HepG2 (cell line): ENCODE data around the gene FBXL7. TPM values are rescaled to one million over a fixed set of nuclear protein-coding genes. Genes with fewer than 3 reads are reported as not detected.

Experiments
- ATAC-seq: fragments of 200-7000 bp; cut with Tn5 transposase; 3 replicates; pipeline ENCODE4 v1.9.1; 2020; ENCODE audit warnings: mild to moderate bottlenecking, moderate library complexity
- BruUV-seq: library from RNA; stranded (reverse); fragments of 400-500 nt; replicated peaks from 2 replicates; lab custom pipeline; 2021; lab: Mats Ljungman, UMichigan
- CTCF ChIA-PET: fragments of 300-600 bp; formaldehyde crosslinking; extraction: SDS; loops from one replicate; lab custom pipeline; 2021; ENCODE audit warnings: low total read pairs, inconsistent platforms, low intra/inter-chr PET ratio; lab: Yijun Ruan, JAX
- POLR2A ChIA-PET: fragments of 350-600 bp; sonication (Branson Sonifier 250); formaldehyde crosslinking; loops from one replicate; lab custom pipeline; 2020; ENCODE audit warnings: antibody characterized with exemption, inconsistent platforms; lab: Yijun Ruan, JAX
- DNase-seq: peaks from one replicate; pipeline ENCODE4 v3.0.0-alpha.2; 2015; ENCODE audit warnings: low spot score
- FAIRE-seq: peaks from 3 replicates; lab custom pipeline; 2011; peaks lifted over from hg19 to GRCh38; lab: Jason Lieb, UNC
- H2AFZ ChIP-seq: one replicate; pipeline ENCODE4 v1.6.1; 2011; ENCODE audit warnings: low read length, inconsistent platforms
- H3K27ac ChIP-seq: fragments of 300-600 bp; 3 replicates; pipeline ENCODE4 v1.8.0; 2011; ENCODE audit warnings: mixed run types, mild to moderate bottlenecking, mixed read lengths, low read length, inconsistent platforms; ENCODE audit not compliant: insufficient read depth; ENCODE audit errors: extremely low read length
- H3K27me3 ChIP-seq, 2 experiments: fragments of 200-600 bp in 1 of 2; 2 replicates in 1 of 2; 3 replicates in 1 of 2; pipeline versions ENCODE4 v1.6.0 to v1.8.0; 2011; ENCODE audit warnings: low read length in 2 of 2, mild to moderate bottlenecking in 2 of 2, moderate library complexity in 2 of 2, inconsistent platforms in 1 of 2; ENCODE audit not compliant: insufficient read depth in 2 of 2, control insufficient read depth in 1 of 2
- H3K36me3 ChIP-seq, 2 experiments: fragments of 200-600 bp in 1 of 2; replicated peaks in 1 of 2; 2 replicates in 1 of 2; 3 replicates in 1 of 2; pipeline versions ENCODE4 v1.5.1 to v1.8.0; 2011; ENCODE audit warnings: low read length in 2 of 2, inconsistent platforms in 1 of 2; ENCODE audit not compliant: insufficient read depth in 2 of 2, control insufficient read depth in 1 of 2
- H3K4me1 ChIP-seq: 2 replicates; pipeline ENCODE4 v1.5.1; 2012; ENCODE audit warnings: low read length, inconsistent platforms; ENCODE audit not compliant: insufficient read depth
- H3K4me2 ChIP-seq: 2 replicates; pipeline ENCODE4 v1.6.0; 2011; ENCODE audit warnings: low read depth, low read length, inconsistent platforms
- H3K4me3 ChIP-seq, 3 experiments: fragments of 200-600 bp in 1 of 3; sonication (generic), shearing (Covaris generic) in 1 of 3; replicated peaks in 1 of 3; 2 replicates each; pipeline ENCODE4 v1.5.1; 2011 to 2016; ENCODE audit warnings: low read length in 3 of 3, inconsistent platforms in 2 of 3, low read depth in 2 of 3, mild to moderate bottlenecking in 2 of 3, control low read depth in 1 of 3, mixed read lengths in 1 of 3; ENCODE audit not compliant: insufficient read depth in 1 of 3
- H3K79me2 ChIP-seq: one replicate; pipeline ENCODE4 v1.6.1; 2011; ENCODE audit warnings: low read length, inconsistent platforms; ENCODE audit not compliant: insufficient read depth
- H3K9ac ChIP-seq: 2 replicates; pipeline ENCODE4 v1.6.0; 2011; ENCODE audit warnings: mild to moderate bottlenecking, low read depth, low read length, inconsistent platforms; ENCODE audit not compliant: insufficient read depth
- H3K9me3 ChIP-seq: 2 replicates; pipeline ENCODE4 v1.5.1; 2012; ENCODE audit warnings: mild to moderate bottlenecking, low read length
- H4K20me1 ChIP-seq: 2 replicates; pipeline ENCODE4 v1.6.0; 2011; ENCODE audit warnings: inconsistent platforms, mild to moderate bottlenecking, low read length, moderate library complexity; ENCODE audit not compliant: insufficient read depth
- BHLHE40 ChIP-seq: IDR thresholded peaks from 2 replicates; pipeline ENCODE4 v1.6.1; 2011; ENCODE audit warnings: low read length, improper control_type of control experiment
- LCORL ChIP-seq, 2 experiments: fragments of 450-650 bp in 1 of 2; sonication (generic) in 1 of 2; formaldehyde crosslinking in 1 of 2; IDR thresholded peaks; 2 replicates each; pipeline versions ENCODE4 v1.5.0 to v1.6.1; 2017 to 2020; ENCODE audit warnings: antibody characterized with exemption in 1 of 2, missing genetic modification reagents in 1 of 2
- NR2F6 ChIP-seq, 2 experiments: IDR thresholded peaks; 2 replicates each; pipeline ENCODE4 v1.6.1; 2016; ENCODE audit warnings: antibody characterized with exemption in 1 of 2, mild to moderate bottlenecking in 1 of 2
- SMAD9 ChIP-seq: sonication (generic); formaldehyde crosslinking; IDR thresholded peaks from 2 replicates; pipeline ENCODE4 v1.5.1; 2020; ENCODE audit warnings: mild to moderate bottlenecking, missing genetic modification reagents
- ZFP41 ChIP-seq: sonication (generic); formaldehyde crosslinking; IDR thresholded peaks from 2 replicates; pipeline ENCODE4 v1.4.0; 2020; ENCODE audit warnings: mild to moderate bottlenecking, missing genetic modification reagents, borderline replicate concordance
- ZNF335 ChIP-seq: sonication (generic); formaldehyde crosslinking; IDR thresholded peaks from 2 replicates; pipeline ENCODE4 v1.4.0; 2020; ENCODE audit warnings: missing genetic modification reagents
- ZNF431 ChIP-seq: sonication (generic); formaldehyde crosslinking; IDR thresholded peaks from 2 replicates; pipeline ENCODE4 v1.9.0; 2022; ENCODE audit warnings: missing genetic modification reagents, low read depth, mild to moderate bottlenecking, borderline replicate concordance
- ZNF441 ChIP-seq: sonication (generic); formaldehyde crosslinking; IDR thresholded peaks from 2 replicates; pipeline ENCODE4 v1.7.0; 2021; ENCODE audit warnings: missing genetic modification reagents, borderline replicate concordance
- ZNF557 ChIP-seq: sonication (generic); formaldehyde crosslinking; IDR thresholded peaks from 2 replicates; pipeline ENCODE4 v1.4.0; 2020; ENCODE audit warnings: missing genetic modification reagents
- ZNF570 ChIP-seq: sonication (generic); formaldehyde crosslinking; IDR thresholded peaks from 2 replicates; pipeline ENCODE4 v1.4.0; 2020; ENCODE audit warnings: mild to moderate bottlenecking, missing genetic modification reagents, borderline replicate concordance
- WGBS: methylation state at CpG from one replicate; pipeline ENCODE4 v1.1.6; 2017; ENCODE audit warnings: low lambda C conversion rate; 5-methylcytosine and 5-hydroxymethylcytosine counted together
- in situ Hi-C: cut with HindIII; loops from 2 replicates; pipeline ENCODE4 v1.10.0; 2017; ENCODE audit warnings: low pct_unique_long_range_greater_than_20kb; ENCODE audit not compliant: extremely low pct_ligation_motif_present
- intact Hi-C: fragments of 100-400 bp; cut with micrococcal nuclease; formaldehyde crosslinking; loops from one replicate; pipeline ENCODE4 v1.10.0; 2022; ENCODE audit not compliant: unreplicated experiment
- polyA plus RNA-seq, 8 experiments: library from polyadenylated mRNA; depleted of rRNA in 3 of 8; stranded (reverse) in 7 of 8; unstranded in 1 of 8; fragments of >200 nt; fragmentation: Illumina TruSeq in 4 of 8; extraction: Trizol in 4 of 8; gene quantifications; 2 replicates each; pipeline versions ENCODE4 v1.2.1 to v1.2.3, GENCODE V29; 2011 to 2016; ENCODE audit warnings: low read depth in 4 of 8, missing spikeins in 1 of 8, mixed read lengths in 1 of 8; ENCODE audit not compliant: insufficient read depth in 1 of 8
- total RNA-seq, 5 experiments: library from RNA; depleted of rRNA; stranded (reverse); fragments of >200 nt; fragmentation: Illumina TruSeq; extraction: Trizol; gene quantifications; 2 replicates each; pipeline ENCODE4 v1.2.3, GENCODE V29; 2016; ENCODE audit warnings: low read depth in 1 of 5
- TF ChIP-seq, protein P1 (sequence below): sonication (generic); formaldehyde crosslinking; IDR thresholded peaks from 2 replicates; pipeline ENCODE4 v1.4.0; 2020; ENCODE audit warnings: missing genetic modification reagents, borderline replicate concordance
- TF ChIP-seq, protein P2 (sequence below): sonication (generic); formaldehyde crosslinking; IDR thresholded peaks from 2 replicates; pipeline ENCODE4 v1.8.1; 2023; ENCODE audit warnings: mild to moderate bottlenecking, missing genetic modification reagents
- TF ChIP-seq, protein P3 (sequence below): sonication (generic); formaldehyde crosslinking; IDR thresholded peaks from 2 replicates; pipeline ENCODE4 v1.8.0; 2022; ENCODE audit warnings: mild to moderate bottlenecking, missing genetic modification reagents; ENCODE audit not compliant: insufficient replicate concordance
- TF ChIP-seq, protein P4 (sequence below): sonication (generic); formaldehyde crosslinking; IDR thresholded peaks from 2 replicates; pipeline ENCODE4 v1.4.0; 2020; ENCODE audit warnings: missing genetic modification reagents
- TF ChIP-seq, protein P5 (sequence below): sonication (generic); formaldehyde crosslinking; IDR thresholded peaks from 2 replicates; pipeline ENCODE4 v1.4.0; 2020; ENCODE audit warnings: mild to moderate bottlenecking, missing genetic modification reagents

FBXL7 gene
- total and polyA plus RNA-seq, 2 of the 13 experiments (the other 11 are each of a cell fraction or from before 2014, with no cell fraction given) = 0.07 TPM; not detected in 1

DNA sequence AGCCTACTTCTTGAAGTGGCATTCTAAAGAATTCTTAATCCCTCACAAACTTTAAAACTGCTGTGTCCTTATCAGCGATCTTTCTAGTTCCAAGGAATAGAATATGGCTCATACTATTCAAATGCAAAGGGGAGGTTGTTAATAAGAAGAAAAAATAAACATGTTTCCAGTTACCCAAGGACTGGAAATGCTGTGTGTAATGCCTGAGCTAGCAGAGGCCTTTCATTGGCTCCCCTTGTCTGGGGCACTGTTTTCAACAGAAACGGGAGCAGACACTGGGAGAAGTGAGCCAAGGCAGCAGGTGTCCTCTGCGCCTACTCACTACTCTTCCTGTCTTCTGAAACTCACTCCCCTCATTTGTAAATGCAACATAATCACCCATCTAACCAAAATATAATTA is 426.6 kb downstream of the FBXL7 start (continued):
- TF ChIP-seq ZFP41 (CRISPR knock-in tag) (no peak), ZNF441 (CRISPR knock-in tag) (no peak)
- TF ChIP-seq, protein P1, sequence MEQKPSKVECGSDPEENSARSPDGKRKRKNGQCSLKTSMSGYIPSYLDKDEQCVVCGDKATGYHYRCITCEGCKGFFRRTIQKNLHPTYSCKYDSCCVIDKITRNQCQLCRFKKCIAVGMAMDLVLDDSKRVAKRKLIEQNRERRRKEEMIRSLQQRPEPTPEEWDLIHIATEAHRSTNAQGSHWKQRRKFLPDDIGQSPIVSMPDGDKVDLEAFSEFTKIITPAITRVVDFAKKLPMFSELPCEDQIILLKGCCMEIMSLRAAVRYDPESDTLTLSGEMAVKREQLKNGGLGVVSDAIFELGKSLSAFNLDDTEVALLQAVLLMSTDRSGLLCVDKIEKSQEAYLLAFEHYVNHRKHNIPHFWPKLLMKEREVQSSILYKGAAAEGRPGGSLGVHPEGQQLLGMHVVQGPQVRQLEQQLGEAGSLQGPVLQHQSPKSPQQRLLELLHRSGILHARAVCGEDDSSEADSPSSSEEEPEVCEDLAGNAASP (CRISPR knock-in tag) = no peak

DNA sequence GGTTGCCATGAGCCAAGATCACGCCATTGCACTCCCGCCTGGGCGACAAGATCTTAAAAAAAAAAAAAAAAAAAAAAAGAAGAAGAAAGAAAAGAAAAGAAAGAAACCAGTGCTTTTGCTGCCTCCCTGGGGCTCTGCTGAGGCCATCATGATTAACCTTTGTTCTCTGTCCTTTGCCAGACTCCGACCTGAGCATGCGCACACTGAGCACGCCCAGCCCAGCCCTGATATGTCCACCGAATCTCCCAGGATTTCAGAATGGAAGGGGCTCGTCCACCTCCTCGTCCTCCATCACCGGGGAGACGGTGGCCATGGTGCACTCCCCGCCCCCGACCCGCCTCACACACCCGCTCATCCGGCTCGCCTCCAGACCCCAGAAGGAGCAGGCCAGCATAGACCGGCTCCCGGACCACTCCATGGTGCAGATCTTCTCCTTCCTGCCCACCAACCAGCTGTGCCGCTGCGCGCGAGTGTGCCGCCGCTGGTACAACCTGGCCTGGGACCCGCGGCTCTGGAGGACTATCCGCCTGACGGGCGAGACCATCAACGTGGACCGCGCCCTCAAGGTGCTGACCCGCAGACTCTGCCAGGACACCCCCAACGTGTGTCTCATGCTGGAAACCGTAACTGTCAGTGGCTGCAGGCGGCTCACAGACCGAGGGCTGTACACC is 427.9 kb downstream of the FBXL7 start:
- in situ Hi-C loops (no loop called here), intact Hi-C loops (no loop called here)
- Histone ChIP-seq H3K9ac (no peak overlapping the region), H3K27ac (no peak overlapping the region), H3K27me3 (no peaks in the 10 kb centered on the region), H3K79me2 (no peaks in the 10 kb centered on the region), H3K4me1 (no peaks in the 10 kb centered on the region), H4K20me1 (no peaks in the 10 kb centered on the region), H3K4me2 (no peak overlapping the region), H3K4me3 (no peak overlapping the region), H3K36me3 (no peaks in the 10 kb centered on the region), H3K9me3 (no peaks in the 10 kb centered on the region), H2AFZ (no peak overlapping the region)
- ATAC-seq (peak; percentile 44; the same call in 2 of the 3 replicates), FAIRE-seq (no peak), DNase-seq (no peak)
- no TSS peak for BruUV-seq
- POLR2A ChIA-PET = no interaction called here
- CTCF ChIA-PET = no interaction called here
- WGBS = 42% methylated on average over 11 of the region's 38 CpGs
- no peak for TF ChIP-seq ZNF431
- TF ChIP-seq NR2F6 (IDR thresholded peaks at IDR 0.05) = no peak
- no peak for TF ChIP-seq NR2F6 (CRISPR knock-in tag; IDR thresholded peaks at IDR 0.05)
- TF ChIP-seq ZNF335 (CRISPR knock-in tag) = no peak
- no peak for TF ChIP-seq SMAD9 (CRISPR knock-in tag)
- TF ChIP-seq, protein P2, sequence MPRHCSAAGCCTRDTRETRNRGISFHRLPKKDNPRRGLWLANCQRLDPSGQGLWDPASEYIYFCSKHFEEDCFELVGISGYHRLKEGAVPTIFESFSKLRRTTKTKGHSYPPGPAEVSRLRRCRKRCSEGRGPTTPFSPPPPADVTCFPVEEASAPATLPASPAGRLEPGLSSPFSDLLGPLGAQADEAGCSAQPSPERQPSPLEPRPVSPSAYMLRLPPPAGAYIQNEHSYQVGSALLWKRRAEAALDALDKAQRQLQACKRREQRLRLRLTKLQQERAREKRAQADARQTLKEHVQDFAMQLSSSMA (CRISPR knock-in tag) = no peak
- TF ChIP-seq, protein P3, sequence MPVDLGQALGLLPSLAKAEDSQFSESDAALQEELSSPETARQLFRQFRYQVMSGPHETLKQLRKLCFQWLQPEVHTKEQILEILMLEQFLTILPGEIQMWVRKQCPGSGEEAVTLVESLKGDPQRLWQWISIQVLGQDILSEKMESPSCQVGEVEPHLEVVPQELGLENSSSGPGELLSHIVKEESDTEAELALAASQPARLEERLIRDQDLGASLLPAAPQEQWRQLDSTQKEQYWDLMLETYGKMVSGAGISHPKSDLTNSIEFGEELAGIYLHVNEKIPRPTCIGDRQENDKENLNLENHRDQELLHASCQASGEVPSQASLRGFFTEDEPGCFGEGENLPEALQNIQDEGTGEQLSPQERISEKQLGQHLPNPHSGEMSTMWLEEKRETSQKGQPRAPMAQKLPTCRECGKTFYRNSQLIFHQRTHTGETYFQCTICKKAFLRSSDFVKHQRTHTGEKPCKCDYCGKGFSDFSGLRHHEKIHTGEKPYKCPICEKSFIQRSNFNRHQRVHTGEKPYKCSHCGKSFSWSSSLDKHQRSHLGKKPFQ (CRISPR knock-in tag) = no peak
- TF ChIP-seq, protein P4, sequence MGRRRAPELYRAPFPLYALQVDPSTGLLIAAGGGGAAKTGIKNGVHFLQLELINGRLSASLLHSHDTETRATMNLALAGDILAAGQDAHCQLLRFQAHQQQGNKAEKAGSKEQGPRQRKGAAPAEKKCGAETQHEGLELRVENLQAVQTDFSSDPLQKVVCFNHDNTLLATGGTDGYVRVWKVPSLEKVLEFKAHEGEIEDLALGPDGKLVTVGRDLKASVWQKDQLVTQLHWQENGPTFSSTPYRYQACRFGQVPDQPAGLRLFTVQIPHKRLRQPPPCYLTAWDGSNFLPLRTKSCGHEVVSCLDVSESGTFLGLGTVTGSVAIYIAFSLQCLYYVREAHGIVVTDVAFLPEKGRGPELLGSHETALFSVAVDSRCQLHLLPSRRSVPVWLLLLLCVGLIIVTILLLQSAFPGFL (CRISPR knock-in tag) = no peak
- TF ChIP-seq LCORL (IDR thresholded peaks at IDR 0.05) = no peak
- no peak for TF ChIP-seq LCORL (CRISPR knock-in tag; IDR thresholded peaks at IDR 0.05)
- TF ChIP-seq ZNF570 (CRISPR knock-in tag) = no peak
- TF ChIP-seq BHLHE40 = no peak
- no peak for TF ChIP-seq ZNF557 (CRISPR knock-in tag)
- TF ChIP-seq, protein P5, sequence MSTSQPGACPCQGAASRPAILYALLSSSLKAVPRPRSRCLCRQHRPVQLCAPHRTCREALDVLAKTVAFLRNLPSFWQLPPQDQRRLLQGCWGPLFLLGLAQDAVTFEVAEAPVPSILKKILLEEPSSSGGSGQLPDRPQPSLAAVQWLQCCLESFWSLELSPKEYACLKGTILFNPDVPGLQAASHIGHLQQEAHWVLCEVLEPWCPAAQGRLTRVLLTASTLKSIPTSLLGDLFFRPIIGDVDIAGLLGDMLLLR (CRISPR knock-in tag) = no peak
